HG03135 (cell line): Measurements from ENCODE around the gene CEP192.

ENCODE experiments used
- ATAC-seq: cut with Tn5 transposase; IDR thresholded peaks from one replicate; pipeline ENCODE4 v1.9.1; 2021; ENCODE audit warnings: mild to moderate bottlenecking, moderate library complexity; ENCODE audit not compliant: unreplicated experiment

The CEP192 gene

DNA sequence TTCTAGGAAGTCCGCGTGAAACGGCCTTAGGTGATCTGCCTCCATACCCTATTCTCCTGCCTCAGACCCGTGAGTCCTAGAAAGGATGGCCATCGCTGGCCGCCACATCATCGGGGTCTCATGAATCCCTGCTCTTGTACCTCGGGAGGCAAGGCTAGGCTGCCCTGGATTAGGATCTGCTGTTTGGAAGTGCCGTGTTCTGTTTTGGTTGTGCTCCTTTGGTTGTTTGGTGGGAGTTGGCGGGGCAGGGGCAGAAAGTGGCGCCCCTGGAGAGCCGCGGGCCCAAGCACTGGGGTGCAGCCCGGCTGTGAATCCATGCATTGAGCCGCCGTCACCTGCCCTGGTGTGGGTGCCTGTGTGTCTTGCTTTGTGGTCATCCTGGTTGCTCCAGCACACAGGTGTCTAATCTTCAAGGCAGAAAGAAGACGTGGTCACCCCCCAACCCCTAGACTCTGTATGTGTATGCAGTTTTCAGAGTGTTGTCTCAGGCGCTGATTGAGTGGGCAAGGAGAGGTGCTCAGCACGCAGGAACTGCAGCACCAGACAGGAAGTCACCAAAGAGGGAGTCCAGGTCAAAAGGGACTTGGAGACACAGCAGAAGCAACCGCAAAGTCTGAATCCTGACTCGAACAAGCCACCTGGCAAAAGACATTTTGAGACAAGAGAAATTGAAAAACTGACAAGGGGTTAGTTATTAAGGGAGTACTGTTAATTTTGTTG lies 147.4 kb downstream of the CEP192 start:
- ATAC-seq: no peak

DNA sequence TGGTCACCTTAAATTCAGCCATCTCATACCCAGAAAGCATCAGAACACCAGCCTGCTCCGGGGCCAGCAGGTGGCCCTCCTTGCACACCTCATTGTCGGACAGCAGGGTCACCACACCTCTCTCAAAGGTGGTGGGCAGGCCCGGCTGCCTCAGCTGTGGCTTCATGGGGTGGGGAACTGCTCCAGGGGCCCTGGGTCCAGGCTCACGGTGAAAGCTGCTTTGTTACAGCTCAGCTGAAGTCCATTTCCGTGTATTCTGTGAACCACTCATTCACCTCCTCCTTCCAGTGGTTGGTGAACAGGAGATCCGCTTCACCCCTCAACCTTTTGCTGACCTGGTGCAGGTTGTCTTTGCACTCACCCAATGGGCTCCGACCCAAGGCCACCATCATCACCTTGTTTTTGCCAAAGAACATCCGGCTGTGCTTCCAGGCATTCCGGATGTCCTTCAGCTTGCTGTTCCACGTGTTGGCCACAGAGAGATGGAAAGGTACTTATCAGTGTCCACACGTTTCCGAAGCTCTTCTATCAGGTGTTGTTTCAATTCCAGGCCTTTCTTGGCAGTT lies 148.8 kb downstream of the CEP192 start:
- ATAC-seq: no peak

DNA sequence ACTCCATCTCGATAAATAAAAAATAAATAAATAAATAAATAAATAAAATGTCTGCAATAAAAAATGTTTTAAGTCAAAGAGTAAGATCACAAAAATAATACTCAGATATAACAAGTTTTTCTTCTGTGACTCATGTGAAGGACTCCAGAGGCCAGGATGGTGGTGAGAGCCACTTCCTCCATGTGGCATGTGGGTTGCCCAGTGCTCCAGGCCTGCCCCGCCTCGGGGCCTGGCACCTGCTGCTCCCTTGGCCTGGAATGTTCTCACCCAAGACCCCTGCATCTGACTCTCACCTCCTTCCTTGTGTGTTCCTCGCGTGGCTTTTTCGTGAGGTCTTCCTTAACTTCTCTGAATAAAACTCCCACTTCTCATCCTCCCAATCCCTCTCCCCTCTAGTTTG lies 150.0 kb downstream of the CEP192 start:
- ATAC-seq: no peak

DNA sequence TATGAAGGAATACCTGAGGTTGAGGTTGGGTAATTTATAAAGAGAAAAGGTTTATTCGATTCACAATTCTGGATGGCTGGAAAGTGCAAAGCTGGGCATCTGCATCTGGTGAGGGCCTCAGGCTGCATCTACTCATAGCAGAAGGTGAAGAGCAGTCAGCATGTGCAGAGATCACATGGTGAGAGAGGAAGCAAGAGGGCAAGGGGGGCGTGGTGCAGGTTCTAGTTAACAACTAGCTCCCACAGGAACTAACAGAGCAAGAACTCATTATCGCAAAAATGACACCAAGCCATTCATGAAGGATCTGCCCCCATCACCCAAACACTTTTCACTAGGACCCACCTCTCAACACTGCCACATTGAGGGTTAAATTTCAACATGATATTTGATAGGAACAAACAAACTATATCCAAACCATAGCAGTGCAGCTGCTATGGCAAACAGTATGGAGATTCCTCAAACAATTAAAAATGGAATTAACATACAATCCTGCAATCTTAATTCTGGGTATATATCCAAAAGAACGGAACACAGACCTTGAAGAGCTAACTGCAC lies 154.6 kb downstream of the CEP192 start:
- no peak for ATAC-seq

DNA sequence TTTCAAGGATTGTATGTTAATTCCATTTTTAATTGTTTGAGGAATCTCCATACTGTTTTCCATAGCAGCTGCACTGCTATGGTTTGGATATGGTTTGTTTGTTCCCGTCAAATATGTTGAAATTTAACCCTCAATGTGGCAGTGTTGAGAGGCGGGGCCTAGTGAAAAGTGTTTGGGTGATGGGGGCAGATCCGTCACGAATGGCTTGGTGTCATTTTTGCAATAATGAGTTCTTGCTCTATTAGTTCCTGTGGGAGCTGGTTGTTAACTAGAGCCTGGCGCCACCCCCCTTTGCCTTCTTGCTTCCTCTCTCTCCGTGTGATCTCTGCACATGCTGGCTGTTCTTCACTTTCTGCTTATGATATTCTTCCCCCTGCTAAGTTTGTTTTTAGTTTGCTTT lies 156.0 kb downstream of the CEP192 start:
- ATAC-seq: no peak

DNA sequence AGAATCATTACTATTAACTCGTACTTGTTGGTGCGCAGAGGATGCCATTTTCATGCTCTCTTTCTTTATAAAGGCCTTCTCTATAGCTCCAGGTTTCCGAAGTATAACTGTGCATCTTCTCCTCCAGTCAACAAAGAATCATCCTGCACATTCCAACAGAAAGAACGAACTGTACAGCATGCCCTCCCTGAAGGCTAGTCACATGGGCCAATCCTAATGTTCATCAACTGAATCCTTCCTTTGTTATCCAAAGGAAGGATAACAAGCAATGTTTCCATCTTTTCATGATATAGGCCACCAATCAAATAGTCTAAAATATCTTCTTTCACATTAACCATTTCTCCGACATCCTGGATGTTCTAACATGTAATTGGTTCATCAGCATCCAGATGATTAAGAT lies 160.5 kb downstream of the CEP192 start:
- ATAC-seq: no peak

DNA sequence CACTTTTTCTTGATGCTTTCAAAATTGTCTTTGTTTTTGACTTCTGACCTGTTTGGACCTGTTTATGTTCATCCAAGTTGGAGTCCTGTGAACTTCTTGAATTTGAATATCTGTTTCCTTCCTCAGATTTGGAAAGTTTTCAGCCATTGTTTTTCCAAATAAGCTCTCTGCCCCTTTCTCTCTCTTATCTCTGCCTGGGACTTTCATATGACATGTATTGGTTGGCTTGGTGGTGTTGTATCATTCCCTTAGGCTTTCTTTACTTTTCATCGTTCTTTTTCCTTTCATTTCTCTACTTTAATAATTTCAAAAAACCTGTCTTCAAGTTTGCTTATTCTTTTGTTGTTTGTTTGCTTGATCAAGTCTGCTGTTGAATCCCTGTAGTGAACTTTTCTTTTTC lies 167.3 kb downstream of the CEP192 start:
- no peak for ATAC-seq

DNA sequence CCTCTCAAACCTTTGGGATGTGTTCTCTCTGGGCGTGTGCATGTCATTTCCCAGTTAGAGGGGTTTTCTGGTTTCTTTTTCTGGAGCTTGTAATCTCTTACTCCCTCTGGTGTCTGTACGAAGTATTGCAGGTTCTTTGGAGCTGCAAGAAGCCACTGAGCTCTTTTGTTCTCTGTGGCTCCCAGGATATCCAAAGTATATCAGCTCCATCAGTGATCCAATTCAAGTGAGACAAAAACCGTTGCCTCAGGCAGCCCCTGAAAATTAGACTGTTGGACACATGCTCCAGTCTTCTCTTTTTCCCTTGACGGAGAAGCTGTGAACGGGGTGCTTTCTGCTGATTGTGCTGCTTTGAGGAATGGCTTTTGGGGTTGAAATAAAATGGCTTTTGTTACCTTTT lies 168.4 kb downstream of the CEP192 start:
- ATAC-seq: no peak

DNA sequence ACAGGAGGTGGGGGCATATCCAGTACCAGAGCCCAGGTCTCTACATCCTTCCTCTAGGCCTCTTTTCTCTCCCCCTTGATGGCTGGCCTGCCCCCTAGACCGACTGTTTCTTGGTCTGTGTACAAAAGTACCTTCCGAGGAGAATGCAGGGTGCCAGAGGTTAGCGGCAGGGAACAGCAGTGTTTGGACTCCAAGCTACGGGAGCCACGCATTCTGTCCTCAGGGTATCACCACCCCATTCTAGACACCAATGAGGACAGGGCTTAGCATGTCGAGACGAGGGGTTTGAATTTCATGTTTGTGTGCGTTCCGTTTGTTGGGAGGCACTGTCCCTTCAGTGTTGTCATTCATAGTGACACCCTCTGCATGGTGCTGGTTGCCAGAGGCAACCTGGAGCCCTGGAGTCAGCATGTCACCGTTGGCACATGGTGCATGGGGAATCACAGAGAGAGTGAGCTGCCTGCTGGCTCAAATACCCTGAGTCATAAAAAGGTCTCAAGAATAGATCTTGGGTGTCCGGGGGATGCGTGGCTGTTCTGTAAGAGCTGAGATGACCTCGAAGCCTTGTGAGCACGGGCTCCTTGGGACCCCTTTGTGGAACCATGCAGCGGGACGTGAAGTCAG lies 170.2 kb downstream of the CEP192 start:
- ATAC-seq: no peak

DNA sequence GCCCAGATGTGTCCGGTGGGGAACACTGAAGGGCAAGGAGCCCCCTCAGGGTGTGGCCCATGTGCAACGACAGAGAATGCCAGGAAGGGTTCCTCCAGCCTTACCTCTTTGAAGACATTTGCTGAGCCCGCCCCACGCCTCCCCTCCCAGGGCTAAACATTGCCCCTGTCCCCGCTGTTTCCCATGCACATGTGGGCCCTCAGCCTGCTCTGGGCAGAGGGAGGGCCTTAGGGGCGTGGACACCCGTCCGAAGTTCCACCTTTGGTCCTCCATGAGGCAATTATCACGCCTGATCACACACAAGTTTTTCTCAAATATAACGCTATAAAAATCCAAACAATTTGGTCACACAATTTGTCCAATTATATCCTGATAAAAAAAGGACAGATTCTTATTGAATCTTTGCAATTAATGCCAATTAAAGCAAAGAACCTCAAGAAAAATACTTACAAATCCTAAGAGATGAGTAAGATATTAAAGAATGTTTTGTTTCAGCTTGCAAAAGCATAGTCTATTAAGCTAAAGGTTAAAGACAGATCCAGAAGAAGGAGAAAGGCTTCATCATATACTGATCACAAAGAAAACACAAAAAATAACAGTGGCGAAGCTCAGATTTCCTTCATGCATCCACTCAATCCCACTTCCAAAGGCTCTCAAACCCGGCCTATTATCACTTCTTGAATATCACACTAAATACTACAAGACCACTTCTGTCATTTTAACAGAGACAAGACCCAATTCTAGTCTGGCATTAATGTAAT lies 172.2 kb downstream of the CEP192 start:
- ATAC-seq: no peak

DNA sequence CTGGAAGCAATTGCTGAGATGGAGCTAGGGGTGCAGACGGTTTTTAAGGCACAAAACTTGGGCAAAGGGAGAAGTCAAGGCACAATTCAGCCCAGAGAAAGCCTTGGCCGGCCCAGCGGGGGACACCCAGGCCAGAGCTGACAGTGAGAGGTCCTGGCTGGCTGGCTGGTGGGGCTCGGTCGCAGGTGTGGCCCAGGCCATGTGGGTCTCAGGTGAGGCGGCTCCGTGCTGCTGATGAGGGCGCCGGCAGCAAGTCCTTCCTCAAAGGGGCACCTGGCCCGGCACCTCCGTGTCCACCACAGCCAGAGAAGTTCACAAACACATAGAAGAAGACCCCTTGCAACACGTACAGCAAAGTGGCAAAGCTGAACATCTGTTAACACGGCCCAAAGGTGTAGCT lies 173.2 kb downstream of the CEP192 start:
- no peak for ATAC-seq

DNA sequence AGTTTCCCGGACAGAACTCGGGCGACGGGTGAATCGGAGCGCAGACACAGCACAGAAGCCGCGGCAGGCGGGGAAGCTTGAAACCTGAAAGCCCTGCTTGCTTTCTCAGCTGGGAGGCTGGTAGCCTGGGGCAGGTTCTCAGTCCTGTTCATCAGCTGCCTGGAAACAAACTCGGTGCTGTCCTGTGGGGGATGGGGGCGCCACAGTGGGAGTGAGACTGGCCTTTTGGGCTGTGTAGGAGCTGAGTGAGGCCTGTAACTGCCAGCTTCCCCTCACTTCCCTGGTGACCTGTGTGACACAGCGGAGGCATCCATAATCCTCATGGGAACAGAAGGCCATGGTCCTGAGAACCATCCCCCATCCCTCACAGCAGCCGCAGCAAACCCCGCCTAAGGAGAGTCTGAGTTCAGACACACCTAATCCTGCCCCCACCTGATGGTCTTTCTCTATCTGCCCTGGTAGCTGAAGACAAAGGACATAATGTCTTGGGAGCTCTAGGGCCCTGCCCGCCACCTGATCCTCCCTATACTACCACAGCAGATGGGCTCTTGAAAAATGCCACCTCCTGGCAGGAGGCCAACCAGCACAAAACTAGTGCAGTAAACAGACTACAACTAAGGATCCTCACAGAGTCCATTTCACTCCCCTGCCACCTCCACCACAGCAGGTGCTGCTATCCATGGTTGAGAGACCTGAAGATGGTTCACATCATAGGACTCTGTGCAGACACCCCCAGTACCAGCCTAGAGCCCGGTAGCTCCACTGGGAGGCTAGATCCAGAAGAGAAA lies 174.7 kb downstream of the CEP192 start:
- ATAC-seq: no peak

DNA sequence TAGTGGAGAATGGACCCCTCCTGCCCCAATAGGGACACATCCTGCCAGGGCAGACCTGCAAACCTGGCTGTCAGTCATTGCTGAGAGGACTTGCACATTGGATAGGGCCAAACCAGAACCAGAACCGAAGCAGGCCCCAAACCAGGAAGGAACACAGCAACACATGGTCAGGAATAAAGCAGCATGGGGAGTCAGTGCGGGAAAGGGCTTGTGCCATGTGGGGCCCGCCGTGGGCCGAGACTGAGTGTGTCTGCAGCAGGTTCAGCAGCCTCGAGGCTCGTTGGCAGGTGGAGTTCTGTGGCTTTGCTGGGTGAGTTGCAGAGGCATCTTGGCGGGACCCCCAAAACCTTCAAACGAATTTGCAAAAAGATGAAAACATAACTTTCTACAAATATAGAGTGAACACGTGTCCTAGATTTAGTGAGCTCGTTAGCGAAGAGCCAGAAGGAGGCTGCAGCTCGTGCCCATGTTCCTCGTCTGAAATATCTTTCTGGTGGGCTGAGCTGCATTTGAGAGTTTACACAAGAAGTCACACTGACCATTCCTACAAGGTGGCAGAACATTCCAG lies 182.5 kb downstream of the CEP192 start:
- ATAC-seq: no peak
